A673 (cell line): ENCODE data around the gene FARP1.

Source experiments
- EZH2 ChIP-seq: fragments of 200-600 bp; sonication (generic); IDR thresholded peaks from 2 replicates; pipeline ENCODE4 v1.6.1; 2017; ENCODE audit warnings: borderline replicate concordance, low read depth, mild to moderate bottlenecking, mixed read lengths, antibody characterized with exemption, low read length; ENCODE audit not compliant: poor library complexity, severe bottlenecking
- TF ChIP-seq, protein P1 (sequence below): fragments of 300-800, 200-600 bp; sonication (generic); conservative IDR thresholded peaks from 2 replicates; pipeline ENCODE4 v1.5.1; 2017; ENCODE audit warnings: low read depth, mild to moderate bottlenecking, antibody characterized with exemption, low read length, moderate library complexity, mixed read lengths

DNA sequence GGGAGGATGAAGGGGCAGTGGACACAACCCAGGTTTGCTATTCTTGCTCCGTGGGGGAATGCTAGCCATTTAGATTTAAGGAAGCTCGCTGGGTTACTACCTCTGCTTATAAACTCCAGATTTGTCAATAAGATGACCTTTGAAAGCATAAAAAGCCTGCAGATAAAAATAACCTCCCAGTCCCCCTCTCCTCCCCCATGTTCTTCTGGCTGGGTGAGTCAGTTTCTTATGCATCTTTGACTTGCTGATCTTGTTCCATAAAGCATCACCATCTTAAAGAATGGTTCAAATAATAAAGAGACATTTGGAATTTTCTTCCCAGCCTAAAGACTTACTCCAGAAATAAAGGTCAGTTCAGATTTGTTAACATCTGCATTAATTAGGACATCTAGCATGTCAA lies 152.5 kb downstream of the FARP1 start:
- TF ChIP-seq, protein P1, sequence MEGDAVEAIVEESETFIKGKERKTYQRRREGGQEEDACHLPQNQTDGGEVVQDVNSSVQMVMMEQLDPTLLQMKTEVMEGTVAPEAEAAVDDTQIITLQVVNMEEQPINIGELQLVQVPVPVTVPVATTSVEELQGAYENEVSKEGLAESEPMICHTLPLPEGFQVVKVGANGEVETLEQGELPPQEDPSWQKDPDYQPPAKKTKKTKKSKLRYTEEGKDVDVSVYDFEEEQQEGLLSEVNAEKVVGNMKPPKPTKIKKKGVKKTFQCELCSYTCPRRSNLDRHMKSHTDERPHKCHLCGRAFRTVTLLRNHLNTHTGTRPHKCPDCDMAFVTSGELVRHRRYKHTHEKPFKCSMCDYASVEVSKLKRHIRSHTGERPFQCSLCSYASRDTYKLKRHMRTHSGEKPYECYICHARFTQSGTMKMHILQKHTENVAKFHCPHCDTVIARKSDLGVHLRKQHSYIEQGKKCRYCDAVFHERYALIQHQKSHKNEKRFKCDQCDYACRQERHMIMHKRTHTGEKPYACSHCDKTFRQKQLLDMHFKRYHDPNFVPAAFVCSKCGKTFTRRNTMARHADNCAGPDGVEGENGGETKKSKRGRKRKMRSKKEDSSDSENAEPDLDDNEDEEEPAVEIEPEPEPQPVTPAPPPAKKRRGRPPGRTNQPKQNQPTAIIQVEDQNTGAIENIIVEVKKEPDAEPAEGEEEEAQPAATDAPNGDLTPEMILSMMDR, result no peak
- no peak for TF ChIP-seq EZH2
